Breast epithelium (tissue), 4 donors: ENCODE measurements around the gene LRRC34. TPM values are rescaled to one million over a fixed set of nuclear protein-coding genes. Genes with fewer than 3 reads are reported as not detected.

Experiments
- DNase-seq, 2 donors: peaks; one replicate each; pipeline ENCODE4 v3.0.0-alpha.2; 2019; ENCODE audit warnings: low spot score in 2 of 2
- H3K27ac ChIP-seq, 2 donors: fragments of 200-600 bp; sonication (generic) in 1 of 2; one replicate each; pipeline ENCODE4 v1.5.1; 2016 to 2019; ENCODE audit warnings: mild to moderate bottlenecking in 1 of 2
- H3K27me3 ChIP-seq, 2 donors: fragments of 200-600 bp; sonication (generic) in 1 of 2; one replicate each; pipeline versions ENCODE4 v1.5.1 to v1.6.0; 2017 to 2019; ENCODE audit warnings: control low read depth in 1 of 2, mild to moderate bottlenecking in 1 of 2
- H3K36me3 ChIP-seq: fragments of 200-600 bp; one replicate; pipeline ENCODE4 v1.5.1; 2019
- H3K4me1 ChIP-seq, 2 donors: fragments of 200-600 bp; sonication (generic); one replicate each; pipeline ENCODE4 v1.5.1; 2016 to 2019; ENCODE audit warnings: control low read depth in 1 of 2
- H3K4me3 ChIP-seq, 3 donors: fragments of 200-600 bp; sonication (generic); 1 replicate in 2 of 3; 2 replicates in 1 of 3; pipeline ENCODE4 v1.5.1; 2016 to 2019; ENCODE audit warnings: mild to moderate bottlenecking in 3 of 3, moderate library complexity in 2 of 3
- H3K9me3 ChIP-seq, 2 donors: fragments of 200-600 bp; sonication (generic) in 1 of 2; one replicate each; pipeline ENCODE4 v1.5.1; 2016 to 2019; ENCODE audit warnings: control low read depth in 1 of 2
- POLR2A ChIP-seq: fragments of 450-650 bp; IDR thresholded peaks from one replicate; pipeline ENCODE4 v1.6.1; 2016; ENCODE audit warnings: antibody characterized with exemption, mild to moderate bottlenecking, moderate library complexity
- POLR2AphosphoS5 ChIP-seq, 3 donors: sonication (generic); formaldehyde crosslinking; IDR thresholded peaks; one replicate each; pipeline ENCODE4 v1.6.1; 2017; ENCODE audit warnings: antibody characterized with exemption in 3 of 3
- intact Hi-C: fragments of 100-400 bp; cut with DNase I; formaldehyde crosslinking; loops from one replicate; pipeline ENCODE4 v1.15.1; 2023; ENCODE audit warnings: low total_unique reads
- total RNA-seq, 3 donors: library from RNA; depleted of rRNA; stranded (reverse); fragments of >200 nt; gene quantifications; one replicate each; pipeline ENCODE4 v1.1.0, GENCODE V29; 2016
- TF ChIP-seq, protein P1 (sequence below), 3 donors: fragments of 450-650 bp; IDR thresholded peaks; one replicate each; pipeline ENCODE4 v1.5.1; 2016 to 2017; ENCODE audit warnings: antibody characterized with exemption in 3 of 3, mild to moderate bottlenecking in 3 of 3, moderate library complexity in 3 of 3

Gene LRRC34
- total RNA-seq, 3 donors from 2014 or later = 1.0 to 6.4 (median 4.9) TPM

DNA sequence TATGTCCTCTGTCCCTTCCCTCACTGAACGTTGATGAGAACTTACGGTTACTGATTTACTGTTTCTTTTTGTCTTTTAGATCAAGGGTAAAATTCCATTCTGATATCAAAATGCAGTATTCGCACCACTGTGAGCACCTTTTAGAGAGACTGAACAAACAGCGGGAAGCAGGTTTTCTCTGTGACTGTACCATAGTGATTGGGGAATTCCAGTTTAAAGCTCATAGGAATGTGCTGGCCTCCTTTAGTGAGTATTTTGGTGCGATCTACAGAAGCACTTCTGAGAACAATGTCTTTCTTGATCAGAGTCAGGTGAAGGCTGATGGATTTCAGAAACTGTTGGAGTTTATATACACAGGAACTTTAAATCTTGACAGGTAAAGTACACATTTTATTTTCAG lies 38.5 kb downstream of the LRRC34 start:
- intact Hi-C loops = no loop called here
- no peaks in the 10 kb centered on the region for H3K9me3 ChIP-seq
- peak overlapping the region in 1 of 2 donors; percentile 99 for H3K27ac ChIP-seq
- H3K36me3 ChIP-seq = no peaks in the 10 kb centered on the region
- DNase-seq = no peak
- H3K4me1 ChIP-seq = peaks cover 0 to 14% of the 10 kb centered on the region in 2 donors
- H3K27me3 ChIP-seq = no peaks in the 10 kb centered on the region
- TF ChIP-seq POLR2AphosphoS5 (IDR thresholded peaks at IDR 0.05) (no peak), POLR2A (no peak)
- TF ChIP-seq, protein P1, sequence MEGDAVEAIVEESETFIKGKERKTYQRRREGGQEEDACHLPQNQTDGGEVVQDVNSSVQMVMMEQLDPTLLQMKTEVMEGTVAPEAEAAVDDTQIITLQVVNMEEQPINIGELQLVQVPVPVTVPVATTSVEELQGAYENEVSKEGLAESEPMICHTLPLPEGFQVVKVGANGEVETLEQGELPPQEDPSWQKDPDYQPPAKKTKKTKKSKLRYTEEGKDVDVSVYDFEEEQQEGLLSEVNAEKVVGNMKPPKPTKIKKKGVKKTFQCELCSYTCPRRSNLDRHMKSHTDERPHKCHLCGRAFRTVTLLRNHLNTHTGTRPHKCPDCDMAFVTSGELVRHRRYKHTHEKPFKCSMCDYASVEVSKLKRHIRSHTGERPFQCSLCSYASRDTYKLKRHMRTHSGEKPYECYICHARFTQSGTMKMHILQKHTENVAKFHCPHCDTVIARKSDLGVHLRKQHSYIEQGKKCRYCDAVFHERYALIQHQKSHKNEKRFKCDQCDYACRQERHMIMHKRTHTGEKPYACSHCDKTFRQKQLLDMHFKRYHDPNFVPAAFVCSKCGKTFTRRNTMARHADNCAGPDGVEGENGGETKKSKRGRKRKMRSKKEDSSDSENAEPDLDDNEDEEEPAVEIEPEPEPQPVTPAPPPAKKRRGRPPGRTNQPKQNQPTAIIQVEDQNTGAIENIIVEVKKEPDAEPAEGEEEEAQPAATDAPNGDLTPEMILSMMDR (IDR thresholded peaks at IDR 0.05) = no peak
- H3K4me3 ChIP-seq = peak overlapping the region; percentile 92 to 100 (median 93)

DNA sequence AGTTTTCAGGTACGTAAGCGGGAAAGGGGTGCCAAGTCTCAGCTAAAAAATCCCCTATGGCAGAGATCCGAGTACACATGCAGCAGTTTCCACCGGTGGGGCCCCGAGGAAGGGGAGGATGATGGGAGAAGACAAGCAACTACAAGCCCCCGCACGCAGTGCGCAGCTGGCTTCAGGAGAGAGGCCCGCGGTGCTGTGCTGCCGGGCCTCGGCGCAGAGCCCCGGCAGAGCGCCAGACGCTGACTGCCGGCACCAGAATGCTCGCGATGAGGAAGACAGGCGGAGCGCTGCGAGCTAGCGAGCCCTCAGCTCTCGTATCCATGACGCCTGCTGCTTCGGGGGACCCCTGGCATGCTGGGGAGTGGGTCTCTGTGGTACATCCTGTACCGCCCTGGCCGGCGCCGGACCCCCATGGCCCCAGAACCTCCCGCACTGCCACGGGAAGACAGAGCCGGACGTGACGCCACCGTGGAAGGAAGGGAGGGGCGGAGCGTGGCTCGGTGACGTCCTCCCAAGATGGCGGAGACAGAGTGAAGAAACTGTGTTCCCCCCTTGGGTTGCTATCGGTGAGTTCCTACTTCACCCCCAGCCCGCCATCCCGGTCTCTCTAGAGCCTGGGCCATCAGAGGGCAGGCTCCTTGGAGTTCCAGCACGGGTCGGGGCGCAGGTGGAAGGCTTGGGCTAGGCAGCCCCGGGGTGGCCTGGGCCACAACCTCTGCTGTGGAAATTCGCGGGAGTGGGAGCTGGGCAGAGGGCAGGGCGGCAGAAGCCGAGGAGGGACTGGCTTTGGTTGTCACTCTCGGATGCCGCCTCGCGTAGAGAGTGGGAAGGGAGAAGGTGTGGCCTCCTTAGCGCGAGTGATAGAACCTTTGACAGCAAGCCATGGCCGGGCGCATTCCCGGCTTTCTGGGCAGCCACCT lies 39.5 kb downstream of the LRRC34 start, which contains the start of gene MYNN:
MYNN (plus strand) TSS at position 500 of the 920 bp plus-strand sequence. CDS start 900 bp downstream, outside the sequence.
- intact Hi-C loops = no loop called here
- Histone ChIP-seq H3K27me3 (no peaks in the 10 kb centered on the region), H3K9me3 (no peaks in the 10 kb centered on the region), H3K36me3 (no peaks in the 10 kb centered on the region), H3K4me3 (peak within 1 kb of the TSS; percentile 92 to 100 (median 93)), H3K27ac (peak within 1 kb of the TSS; percentile 99 to 100), H3K4me1 (peaks cover 0 to 14% of the 10 kb centered on the region in 2 donors)
- TF ChIP-seq POLR2A = peak; percentile 99
- TF ChIP-seq POLR2AphosphoS5 (IDR thresholded peaks at IDR 0.05) = peak; percentile 99 to 100 (median 99)
- TF ChIP-seq, protein P1 (IDR thresholded peaks at IDR 0.05) = no peak
- peak; percentile 90 to 93 for DNase-seq

DNA sequence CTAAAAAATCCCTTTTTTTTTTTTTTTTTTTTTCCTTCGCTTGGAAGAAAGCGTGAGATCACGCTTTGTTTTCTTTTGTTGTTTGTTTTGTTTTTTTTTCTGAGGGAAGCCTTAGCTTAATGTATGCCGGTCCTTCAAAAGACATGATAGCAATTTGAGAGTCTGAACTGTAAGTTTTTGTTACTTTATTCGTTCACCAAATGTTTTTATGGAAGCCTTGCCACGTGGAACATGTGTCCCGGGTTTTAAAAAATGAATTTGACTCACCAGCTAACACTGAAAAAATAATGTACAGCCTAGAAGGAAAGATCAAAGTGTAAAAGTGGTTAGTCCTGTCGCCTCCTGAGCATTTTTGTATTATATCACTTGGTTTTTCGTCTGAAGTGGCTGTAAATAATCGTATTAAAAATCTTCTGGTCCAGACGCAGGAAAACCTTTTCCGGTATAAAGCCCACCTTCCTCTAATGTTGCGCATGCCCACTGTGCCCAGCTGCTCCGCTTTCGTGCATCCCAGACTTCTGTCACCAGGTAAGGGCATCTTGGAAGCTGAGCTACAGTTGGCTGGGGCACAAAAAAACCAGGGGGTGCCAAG lies 40.3 kb downstream of the LRRC34 start:
- DNase-seq = peak in 1 of 2 donors; percentile 67
- Histone ChIP-seq H3K27ac (peak overlapping the region; percentile 99 to 100), H3K27me3 (no peaks in the 10 kb centered on the region), H3K4me1 (peaks cover 0 to 14% of the 10 kb centered on the region in 2 donors), H3K36me3 (no peaks in the 10 kb centered on the region), H3K9me3 (no peaks in the 10 kb centered on the region), H3K4me3 (peak overlapping the region; percentile 92 to 100 (median 93))
- intact Hi-C loops = no loop called here
- TF ChIP-seq POLR2AphosphoS5 (IDR thresholded peaks at IDR 0.05) (no peak), POLR2A (no peak)
- TF ChIP-seq, protein P1 (IDR thresholded peaks at IDR 0.05) = no peak

DNA sequence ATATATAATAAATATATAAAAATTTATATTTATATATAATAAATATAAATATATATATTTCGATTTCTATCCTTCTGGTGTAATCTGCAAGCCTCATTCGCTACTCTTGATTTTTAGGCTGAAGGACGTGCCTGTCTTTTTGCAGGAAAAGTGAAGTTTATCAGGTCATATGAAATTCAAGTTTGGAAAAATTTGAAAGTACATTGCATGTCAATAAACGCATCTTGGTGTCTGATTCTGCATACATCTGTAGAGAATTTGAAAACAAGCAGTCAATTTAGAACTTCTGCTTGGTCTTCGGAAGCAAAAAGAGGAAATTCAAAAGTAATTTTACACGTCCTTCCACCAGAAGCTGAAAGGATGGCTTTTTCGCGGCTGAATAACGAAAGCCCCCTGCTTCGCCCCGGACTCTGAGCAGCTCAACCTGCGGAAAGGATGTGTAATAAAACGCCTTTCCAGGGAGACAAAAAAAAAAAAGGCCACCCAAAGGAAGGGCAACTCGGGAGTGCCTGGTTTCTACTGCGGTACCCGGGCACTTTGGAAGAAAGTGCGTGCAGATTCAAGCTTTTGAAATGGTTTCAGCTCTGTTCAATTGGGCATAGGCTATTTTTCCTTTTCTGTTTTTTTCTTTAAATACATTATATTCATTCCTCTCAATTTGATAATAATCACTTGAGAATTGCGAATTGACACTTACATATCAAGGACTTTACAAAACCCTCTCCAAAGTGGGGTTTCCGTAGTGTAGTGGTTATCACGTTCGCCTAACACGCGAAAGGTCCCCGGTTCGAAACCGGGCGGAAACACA lies 41.0 kb downstream of the LRRC34 start:
- TF ChIP-seq POLR2AphosphoS5 (IDR thresholded peaks at IDR 0.05) = peak in 2 of 3 donors; percentile 24 to 35
- TF ChIP-seq POLR2A = no peak
- H3K27me3 ChIP-seq = no peaks in the 10 kb centered on the region
- H3K4me3 ChIP-seq = peak overlapping the region; percentile 92 to 100 (median 93)
- intact Hi-C loops = no loop called here
- DNase-seq = no peak
- H3K9me3 ChIP-seq = no peaks in the 10 kb centered on the region
- no peaks in the 10 kb centered on the region for H3K36me3 ChIP-seq
- H3K27ac ChIP-seq = peak overlapping the region; percentile 13 to 99
- peaks cover 0 to 14% of the 10 kb centered on the region in 2 donors for H3K4me1 ChIP-seq
